ENCODE results near the gene ATP10D.
"Not testable (repeated sequence)": the region's sequence is repeated elsewhere in the genome, so short reads cannot be mapped to it uniquely, and the experiment has no call there.

The ATP10D gene

DNA sequence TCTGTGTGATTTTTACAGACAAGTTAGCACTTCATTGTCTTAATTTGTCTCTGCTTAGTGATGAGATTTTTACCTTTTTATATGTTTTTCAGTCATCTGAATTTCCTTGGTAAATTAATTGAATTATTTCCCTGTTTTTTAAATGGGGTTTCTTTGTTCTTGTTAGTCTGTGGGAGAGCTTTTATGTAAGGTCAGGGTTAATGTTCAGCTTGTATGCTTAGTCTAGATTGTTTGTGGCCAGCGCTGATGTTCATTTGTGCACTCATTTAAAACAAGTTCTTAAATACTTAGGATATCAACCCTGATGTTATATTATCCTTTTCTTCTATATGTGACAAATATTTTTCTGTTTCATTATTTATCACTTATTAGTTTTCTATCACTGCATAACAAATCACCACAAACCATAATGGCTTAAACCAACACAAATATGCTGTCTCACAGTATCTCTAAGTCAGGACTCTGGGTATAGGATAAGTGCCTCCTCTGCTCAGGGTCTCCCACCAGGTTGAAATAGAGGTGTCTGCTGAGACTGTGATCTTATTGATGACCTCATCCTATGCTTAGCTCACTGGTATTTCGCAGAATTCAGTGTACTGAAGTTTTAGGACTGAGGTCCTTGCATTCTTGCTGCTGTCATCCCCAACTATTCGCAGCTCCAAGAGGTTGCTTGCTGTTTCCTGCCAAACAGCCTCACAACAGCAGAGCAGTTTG lies 53.2 kb downstream of the ATP10D start:
- POLR2A ChIA-PET = no interaction called here
- CTCF ChIA-PET = no interaction called here
- TF ChIP-seq FOXM1 (IDR thresholded peaks at IDR 0.05; ENCODE audit: borderline replicate concordance) (no peak), BHLHE40 (IDR thresholded peaks at IDR 0.05; ENCODE audit: borderline replicate concordance) (no peak), CTBP1 (IDR thresholded peaks at IDR 0.05; ENCODE audit: borderline replicate concordance) (no peak)
- no peak for DNase-seq (ENCODE audit: extremely low spot score)

DNA sequence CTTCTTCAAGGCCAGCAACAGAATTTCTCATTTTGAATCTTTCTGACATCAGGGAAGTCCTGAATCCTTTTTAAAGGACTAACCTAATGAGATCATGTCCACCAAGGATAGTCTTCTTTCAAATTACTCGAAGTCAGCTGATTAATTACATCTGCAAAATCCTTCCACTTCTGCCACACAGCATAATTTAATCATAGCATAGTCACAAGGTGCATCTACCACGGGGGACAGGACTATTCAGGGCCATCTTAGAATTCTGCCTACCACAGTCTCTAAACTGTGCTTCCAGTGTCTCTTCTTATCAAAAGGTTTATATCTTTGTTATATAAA lies 53.7 kb downstream of the ATP10D start:
- POLR2A ChIA-PET = no interaction called here
- DNase-seq (ENCODE audit: extremely low spot score) = no peak
- TF ChIP-seq ZNF384 (IDR thresholded peaks at IDR 0.05) (no peak), TARDBP (IDR thresholded peaks at IDR 0.05) (no peak), BHLHE40 (IDR thresholded peaks at IDR 0.05; ENCODE audit: borderline replicate concordance) (no peak), SP1 (IDR thresholded peaks at IDR 0.05) (no peak), ARNT (IDR thresholded peaks at IDR 0.05) (no peak), HDGF (IDR thresholded peaks at IDR 0.05; ENCODE audit: borderline replicate concordance) (no peak), ELF4 (IDR thresholded peaks at IDR 0.05) (no peak), NFRKB (IDR thresholded peaks at IDR 0.05) (no peak), LEF1 (IDR thresholded peaks at IDR 0.05; ENCODE audit: borderline replicate concordance) (no peak), SUZ12 (IDR thresholded peaks at IDR 0.05) (no peak), L3MBTL2 (conservative IDR thresholded peaks at IDR 0.05) (no peak)
- CTCF ChIA-PET = no interaction called here

DNA sequence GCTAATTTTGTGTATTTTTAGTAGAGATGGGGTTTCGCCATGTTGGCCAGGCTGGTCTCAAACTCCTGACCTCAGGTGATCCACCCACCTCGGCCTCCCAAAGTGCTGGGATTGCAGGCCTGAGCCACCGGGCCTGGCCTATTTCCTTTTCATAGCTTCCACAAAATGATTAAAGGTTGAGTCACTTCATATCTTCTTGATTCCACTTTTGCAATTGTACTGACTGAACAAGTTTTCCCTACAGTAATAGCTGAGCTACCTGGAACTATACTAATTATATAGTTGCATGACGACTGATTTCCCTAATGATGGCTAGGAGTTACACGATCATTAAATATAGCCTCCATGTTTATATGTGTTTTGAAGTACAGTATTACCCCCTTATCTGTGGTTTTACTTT lies 57.6 kb downstream of the ATP10D start:
- CTCF ChIA-PET; POLR2A ChIA-PET; DNase-seq (ENCODE audit: extremely low spot score): not testable (repeated sequence)

GRCh38 chr4:47543331-47543730 lies 58.3 kb downstream of the ATP10D start:
- ChIA-PET POLR2A (no interaction called here), CTCF (no interaction called here)
- TF ChIP-seq ELF4 (IDR thresholded peaks at IDR 0.05) (no peak), FOXA1 (IDR thresholded peaks at IDR 0.05) (no peak), SP1 (IDR thresholded peaks at IDR 0.05) (no peak), LEF1 (IDR thresholded peaks at IDR 0.05; ENCODE audit: borderline replicate concordance) (no peak), CTBP1 (IDR thresholded peaks at IDR 0.05; ENCODE audit: borderline replicate concordance) (no peak), ZNF384 (IDR thresholded peaks at IDR 0.05) (no peak), HDGF (IDR thresholded peaks at IDR 0.05; ENCODE audit: borderline replicate concordance) (no peak), FOXM1 (IDR thresholded peaks at IDR 0.05; ENCODE audit: borderline replicate concordance) (no peak)
- no peak for DNase-seq (ENCODE audit: extremely low spot score)

DNA sequence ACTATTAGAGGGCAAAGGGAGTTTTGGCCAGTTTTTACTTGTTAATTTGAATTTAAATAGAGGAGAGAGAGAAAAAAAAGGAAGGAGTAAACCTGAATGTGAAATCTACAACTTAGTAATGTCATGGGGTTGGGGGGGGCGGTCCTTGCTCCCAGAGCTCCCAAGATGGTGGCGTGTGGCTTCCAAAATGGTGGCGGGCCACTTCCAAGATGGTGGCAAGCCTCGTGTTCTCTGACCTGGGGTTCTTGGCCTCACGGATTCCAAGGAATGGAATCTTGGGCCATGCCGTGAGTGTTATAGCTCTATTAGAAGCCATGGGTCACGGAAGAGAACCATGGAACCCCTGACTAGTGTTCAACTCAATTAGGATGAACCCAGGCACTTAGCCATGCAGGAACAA lies 65.3 kb downstream of the ATP10D start:
- DNase-seq (ENCODE audit: extremely low spot score); CTCF ChIA-PET; POLR2A ChIA-PET: not testable (repeated sequence)

- TF ChIP-seq ZNF384 (IDR thresholded peaks at IDR 0.05) (no peak), BHLHE40 (IDR thresholded peaks at IDR 0.05; ENCODE audit: borderline replicate concordance) (no peak), PKNOX1 (IDR thresholded peaks at IDR 0.05) (no peak), FOXK2 (IDR thresholded peaks at IDR 0.05) (no peak), FOXA1 (IDR thresholded peaks at IDR 0.05) (no peak), ELF4 (IDR thresholded peaks at IDR 0.05) (no peak), SUZ12 (IDR thresholded peaks at IDR 0.05) (no peak)
- ChIA-PET CTCF (no interaction called here), POLR2A (no interaction called here)
- no peak for DNase-seq (ENCODE audit: extremely low spot score)
These were observed 65.9 kb downstream of the ATP10D start for GRCh38 chr4:47550899-47551548.

GRCh38 chr4:47551682-47552081 lies 66.6 kb downstream of the ATP10D start:
- no peak for DNase-seq (ENCODE audit: extremely low spot score)
- no peak for TF ChIP-seq ELF4 (IDR thresholded peaks at IDR 0.05)
- TF ChIP-seq TARDBP (IDR thresholded peaks at IDR 0.05) = no peak
- TF ChIP-seq FOXA1 (IDR thresholded peaks at IDR 0.05) = no peak
- TF ChIP-seq BHLHE40 (IDR thresholded peaks at IDR 0.05; ENCODE audit: borderline replicate concordance) = no peak
- TF ChIP-seq FOXK2 (IDR thresholded peaks at IDR 0.05) = no peak
- POLR2A ChIA-PET = no interaction called here
- CTCF ChIA-PET = no interaction called here

GRCh38 chr4:47553329-47554125 lies 68.5 kb downstream of the ATP10D start:
- no peak for DNase-seq (ENCODE audit: extremely low spot score)
- ChIA-PET CTCF (no interaction called here), POLR2A (no interaction called here)
- TF ChIP-seq PKNOX1 (IDR thresholded peaks at IDR 0.05) = no peak
- no peak for TF ChIP-seq CTBP1 (IDR thresholded peaks at IDR 0.05; ENCODE audit: borderline replicate concordance)
- TF ChIP-seq BHLHE40 (IDR thresholded peaks at IDR 0.05; ENCODE audit: borderline replicate concordance) = no peak
- no peak for TF ChIP-seq FOXA1 (IDR thresholded peaks at IDR 0.05)
- TF ChIP-seq LEF1 (IDR thresholded peaks at IDR 0.05; ENCODE audit: borderline replicate concordance) = no peak
- TF ChIP-seq HDGF (IDR thresholded peaks at IDR 0.05; ENCODE audit: borderline replicate concordance) = no peak
- TF ChIP-seq L3MBTL2 (conservative IDR thresholded peaks at IDR 0.05) = no peak
- TF ChIP-seq ARNT (IDR thresholded peaks at IDR 0.05) = no peak
- no peak for TF ChIP-seq NFRKB (IDR thresholded peaks at IDR 0.05)
- no peak for TF ChIP-seq SP1 (IDR thresholded peaks at IDR 0.05)
- TF ChIP-seq TARDBP (IDR thresholded peaks at IDR 0.05) = no peak
- no peak for TF ChIP-seq FOXK2 (IDR thresholded peaks at IDR 0.05)
- TF ChIP-seq SUZ12 (IDR thresholded peaks at IDR 0.05) = no peak

DNA sequence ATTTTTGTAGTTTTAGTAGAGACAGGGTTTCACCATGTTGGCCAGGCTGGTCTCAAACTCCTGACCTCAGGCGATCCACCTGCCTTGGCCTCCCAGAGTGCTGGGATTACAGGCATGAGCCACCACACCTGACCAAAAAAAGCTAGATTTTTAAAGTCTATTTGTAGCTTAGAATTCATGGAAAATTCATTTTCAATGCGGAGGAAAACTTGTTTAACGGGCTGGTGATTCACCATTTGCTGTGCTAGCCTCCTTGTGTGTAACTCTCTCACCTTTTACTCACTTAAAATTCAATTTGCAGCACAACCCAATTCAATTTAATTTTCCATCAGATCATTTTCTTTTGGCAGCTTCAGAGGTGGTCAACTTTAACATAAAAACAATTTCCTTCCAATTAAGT lies 70.8 kb downstream of the ATP10D start:
- DNase-seq (ENCODE audit: extremely low spot score); POLR2A ChIA-PET; CTCF ChIA-PET: not testable (repeated sequence)
